ENCODE measurements around the gene ACSM2B. TPM values are rescaled to one million over a fixed set of nuclear protein-coding genes. Genes with fewer than 3 reads are reported as not detected.
"Not testable (repeated sequence)": the region's sequence is repeated elsewhere in the genome, so short reads cannot be mapped to it uniquely, and the experiment has no call there.

The ACSM2B gene
- total and polyA plus RNA-seq, 2 donors, result 0.28 to 0.37 TPM

DNA sequence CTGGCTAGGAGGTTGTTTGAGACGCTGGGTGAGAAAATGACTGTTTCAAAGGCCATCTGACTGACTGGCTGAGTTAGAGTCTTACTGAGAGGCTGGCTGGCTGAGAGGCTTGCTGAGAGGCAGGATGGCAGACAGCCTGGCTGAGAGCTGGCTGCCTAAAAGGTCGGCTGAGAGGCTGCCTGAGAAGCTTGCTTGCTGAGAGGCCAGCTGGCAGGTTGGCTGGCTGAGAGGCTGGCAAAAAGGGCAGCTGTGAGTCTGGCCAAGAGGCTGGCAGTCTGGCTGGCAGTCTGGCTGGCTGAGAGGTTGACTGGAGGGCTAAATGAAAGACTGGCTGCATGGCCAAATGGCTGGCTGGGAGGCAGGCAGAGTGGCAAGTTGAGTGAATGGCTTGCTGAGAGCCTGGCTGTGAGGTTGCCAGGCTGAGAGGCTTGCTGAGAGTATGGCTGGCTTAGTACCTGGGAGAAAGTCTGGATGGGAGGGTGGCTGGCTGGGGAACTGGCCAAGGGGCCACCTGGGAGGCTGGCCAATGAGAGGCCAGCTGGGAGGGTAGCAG is 35.3 kb upstream of the ACSM2B start:
- DNase-seq (ENCODE audit: extremely low spot score), result no peak
- 26% methylated on average over 2 of the region's 2 CpGs for WGBS
- no peaks in the 10 kb centered on the region for H3K36me3 ChIP-seq (ENCODE audit: insufficient read depth)
- H3K4me1 ChIP-seq (ENCODE audit: insufficient read depth), result no peaks in the 10 kb centered on the region
- H3K4me3 ChIP-seq (ENCODE audit: low read depth, low read length), result no peak overlapping the region
- H3K27ac ChIP-seq (ENCODE audit: low read depth), result no peak overlapping the region

DNA sequence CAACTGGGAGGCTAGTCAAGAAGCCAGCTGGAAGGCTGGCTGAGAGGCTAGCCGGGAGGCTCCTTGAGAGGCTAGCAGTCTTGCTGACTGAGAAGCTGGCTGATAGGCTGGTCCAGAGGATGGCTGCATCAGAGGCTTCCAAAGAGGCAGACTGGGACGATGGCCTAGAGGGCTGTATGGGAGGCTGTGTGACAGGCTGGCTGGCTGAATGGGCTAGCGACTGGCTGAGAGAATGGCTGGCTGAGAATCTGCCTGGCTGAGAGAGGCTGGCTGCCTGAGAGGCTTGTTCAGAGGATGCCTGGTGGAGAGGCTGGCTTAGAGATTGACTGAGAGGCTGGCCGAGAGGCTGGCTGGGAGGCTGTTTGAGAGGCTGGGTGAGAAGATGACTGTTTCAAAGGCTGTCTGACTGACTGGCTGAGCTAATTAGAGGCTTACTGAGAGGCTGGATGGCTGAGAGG is 34.8 kb upstream of the ACSM2B start:
- H3K4me1 ChIP-seq (ENCODE audit: insufficient read depth), result no peaks in the 10 kb centered on the region
- DNase-seq (ENCODE audit: extremely low spot score), result no peak
- H3K27ac ChIP-seq (ENCODE audit: low read depth), result no peak overlapping the region
- 65% methylated on average over 4 of the region's 4 CpGs for WGBS
- H3K4me3 ChIP-seq (ENCODE audit: low read depth, low read length), result no peak overlapping the region
- H3K36me3 ChIP-seq (ENCODE audit: insufficient read depth), result no peaks in the 10 kb centered on the region

DNA sequence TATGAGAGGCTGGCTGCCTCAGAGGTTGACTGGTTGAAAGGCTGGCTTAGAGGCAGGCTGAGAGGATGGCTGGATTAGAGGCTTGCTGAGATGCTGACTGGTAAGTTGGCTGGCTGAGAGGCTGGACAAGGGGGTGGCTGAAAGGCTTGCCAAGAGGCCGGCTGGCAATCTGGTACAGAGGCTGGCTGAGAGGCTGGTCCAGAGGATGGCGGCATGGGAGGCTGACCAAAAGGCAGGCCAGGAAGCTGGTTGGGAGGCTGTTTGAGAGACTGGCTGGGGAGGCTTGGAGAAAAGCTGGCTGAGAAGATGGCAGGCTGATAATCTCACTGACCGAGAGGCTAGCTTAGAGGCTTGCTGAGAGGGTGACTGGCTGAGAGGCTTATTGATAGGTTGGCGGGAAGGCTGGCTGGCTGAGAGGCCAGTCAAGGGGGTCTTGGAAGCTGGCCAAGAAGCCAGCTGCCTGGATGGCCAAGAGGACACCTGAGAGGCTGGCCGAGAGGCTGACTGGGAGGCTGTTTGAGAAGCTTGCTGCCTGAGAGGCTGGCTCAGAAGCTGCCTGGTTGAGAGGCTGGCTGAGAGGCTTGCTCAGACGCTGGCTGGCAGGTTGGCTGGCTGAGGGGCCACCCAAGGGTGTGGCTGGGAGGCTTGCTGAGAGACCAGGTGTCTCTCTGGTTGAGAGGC is 34.2 kb upstream of the ACSM2B start:
- no peaks in the 10 kb centered on the region for H3K36me3 ChIP-seq (ENCODE audit: insufficient read depth)
- WGBS, result 63% methylated on average over 6 of the region's 6 CpGs
- H3K4me3 ChIP-seq (ENCODE audit: low read depth, low read length), result no peak overlapping the region
- no peak overlapping the region for H3K27ac ChIP-seq (ENCODE audit: low read depth)
- DNase-seq (ENCODE audit: extremely low spot score), result no peak
- H3K4me1 ChIP-seq (ENCODE audit: insufficient read depth), result no peaks in the 10 kb centered on the region

DNA sequence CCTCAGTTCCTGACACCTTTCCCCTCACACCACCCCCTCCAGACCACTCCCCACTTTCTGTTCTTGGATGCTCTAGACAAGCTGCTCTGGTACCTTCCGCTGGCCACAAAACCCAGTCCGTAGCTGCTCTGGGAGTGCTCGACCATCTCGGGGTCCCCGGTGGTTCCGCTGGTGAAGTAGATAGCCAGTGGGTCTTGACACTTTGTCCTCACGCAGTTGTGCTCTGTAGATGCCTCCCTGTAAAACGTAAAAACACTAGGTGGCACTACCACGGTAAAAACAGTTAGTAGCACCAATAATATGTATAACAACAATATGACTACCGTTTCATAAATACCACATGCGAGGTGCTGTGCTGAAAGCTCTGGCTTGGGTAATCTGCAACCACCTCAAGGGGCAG is 26.0 kb upstream of the ACSM2B start:
- H3K36me3 ChIP-seq (ENCODE audit: insufficient read depth); DNase-seq (ENCODE audit: extremely low spot score); H3K27ac ChIP-seq (ENCODE audit: low read depth); H3K4me3 ChIP-seq (ENCODE audit: low read depth, low read length); H3K4me1 ChIP-seq (ENCODE audit: insufficient read depth): not testable (repeated sequence)
- 65% methylated on average over 11 of the region's 11 CpGs for WGBS

DNA sequence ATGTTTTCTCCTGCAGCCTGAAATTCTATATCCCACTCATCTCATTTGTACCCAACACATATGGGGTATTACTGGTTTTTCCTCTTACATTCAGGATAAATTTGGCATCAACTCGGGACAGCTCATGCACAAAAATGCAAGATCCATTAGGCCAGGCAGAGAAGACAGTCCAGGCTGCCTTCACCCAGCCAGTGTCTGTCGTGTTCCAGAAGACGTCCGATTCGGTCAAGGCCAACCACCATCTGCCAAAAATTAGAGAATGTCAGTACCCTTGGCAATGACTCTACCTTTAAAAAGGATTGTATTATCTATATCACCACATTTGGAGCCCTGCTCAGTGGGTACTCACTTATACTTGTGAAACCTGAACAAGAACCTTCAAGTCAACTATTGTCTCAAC is 23.3 kb upstream of the ACSM2B start:
- not testable (repeated sequence) for H3K4me3 ChIP-seq (ENCODE audit: low read depth, low read length); H3K36me3 ChIP-seq (ENCODE audit: insufficient read depth); H3K4me1 ChIP-seq (ENCODE audit: insufficient read depth); DNase-seq (ENCODE audit: extremely low spot score); H3K27ac ChIP-seq (ENCODE audit: low read depth)
- 87% methylated on average over 5 of the region's 5 CpGs for WGBS

DNA sequence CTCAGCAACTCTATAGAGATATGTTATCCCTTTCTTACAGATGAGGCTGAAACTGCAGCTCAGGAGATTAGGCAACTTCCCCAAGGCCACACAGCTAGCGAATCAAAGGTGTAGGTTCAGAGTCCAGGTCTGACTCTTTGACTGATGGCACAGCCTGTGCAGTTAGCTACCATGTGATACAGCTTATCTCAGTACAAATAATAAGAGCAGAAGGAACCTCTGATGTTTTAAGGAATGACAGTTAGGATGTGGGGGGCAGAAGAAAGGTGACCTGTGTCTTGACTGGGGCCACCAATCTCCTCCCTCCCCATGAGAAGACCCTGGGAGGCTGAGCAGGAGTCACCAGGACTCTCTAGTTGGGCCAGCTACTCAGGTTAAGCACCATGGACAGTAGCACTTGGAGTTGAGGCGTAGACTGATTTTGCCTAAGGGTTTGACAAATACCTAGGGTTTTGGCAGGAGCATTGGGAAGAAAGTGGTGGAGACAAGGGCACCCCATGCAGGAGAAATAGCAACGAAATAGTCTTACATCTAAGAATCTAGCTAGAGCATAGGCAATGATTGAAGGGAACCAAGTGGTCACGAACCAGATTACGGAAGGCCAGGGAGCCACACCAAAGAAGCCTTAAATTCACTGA is 22.8 kb upstream of the ACSM2B start:
- no peaks in the 10 kb centered on the region for H3K4me1 ChIP-seq (ENCODE audit: insufficient read depth)

DNA sequence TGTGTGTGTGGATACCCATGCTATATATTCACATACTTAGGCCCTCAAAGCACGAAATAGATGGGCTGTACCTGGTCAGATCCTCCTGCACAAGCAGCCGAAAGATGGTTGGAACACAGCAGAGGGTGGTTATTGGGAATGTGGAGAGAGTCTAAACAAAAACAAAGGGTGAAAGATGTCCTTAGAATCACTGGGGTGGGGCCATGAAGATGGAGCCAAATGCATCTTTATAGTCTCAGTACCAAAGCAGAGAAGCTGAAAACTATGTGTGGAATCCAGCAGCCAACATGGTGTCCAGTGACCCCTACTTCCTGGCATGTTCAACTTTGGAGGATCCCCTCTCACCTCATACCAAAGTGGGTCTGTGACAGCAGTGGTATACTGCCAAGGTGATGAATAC is 19.5 kb upstream of the ACSM2B start:
- H3K4me3 ChIP-seq (ENCODE audit: low read depth, low read length); DNase-seq (ENCODE audit: extremely low spot score); H3K4me1 ChIP-seq (ENCODE audit: insufficient read depth); H3K36me3 ChIP-seq (ENCODE audit: insufficient read depth); H3K27ac ChIP-seq (ENCODE audit: low read depth): not testable (repeated sequence)
- WGBS, result 74% methylated on average over 2 of the region's 2 CpGs

More for the DNA sequence above, 22.8 kb upstream of the ACSM2B start:
- 67% methylated on average over 5 of the region's 5 CpGs for WGBS
- no peak for DNase-seq (ENCODE audit: extremely low spot score)
- Histone ChIP-seq H3K36me3 (ENCODE audit: insufficient read depth) (no peaks in the 10 kb centered on the region), H3K27ac (ENCODE audit: low read depth) (no peak overlapping the region), H3K4me3 (ENCODE audit: low read depth, low read length) (no peak overlapping the region)

DNA sequence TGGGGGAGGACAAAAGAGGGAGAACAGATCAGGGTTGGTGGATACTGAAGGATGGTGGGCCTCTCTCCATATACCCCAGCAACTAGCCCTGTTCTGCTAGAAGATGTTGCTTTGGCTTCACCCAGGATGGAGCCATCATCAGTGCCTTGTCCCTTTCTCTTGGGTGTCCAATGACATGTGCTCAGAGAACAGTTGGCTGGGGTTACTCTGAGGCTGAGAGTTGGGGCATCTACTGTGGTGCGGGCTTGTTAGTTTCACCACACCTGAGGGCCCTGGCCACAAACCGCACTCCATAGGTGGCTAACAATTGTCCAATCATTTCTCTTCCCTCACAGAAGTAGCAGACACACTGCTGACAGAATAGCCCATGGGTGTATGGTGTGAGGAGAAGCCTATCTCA is 18.9 kb upstream of the ACSM2B start:
- whole genome bisulfite sequencing, result 86% methylated on average over 2 of the region's 2 CpGs
- DNase-seq (ENCODE audit: extremely low spot score); H3K4me1 ChIP-seq (ENCODE audit: insufficient read depth); H3K36me3 ChIP-seq (ENCODE audit: insufficient read depth); H3K27ac ChIP-seq (ENCODE audit: low read depth); H3K4me3 ChIP-seq (ENCODE audit: low read depth, low read length): not testable (repeated sequence)

DNA sequence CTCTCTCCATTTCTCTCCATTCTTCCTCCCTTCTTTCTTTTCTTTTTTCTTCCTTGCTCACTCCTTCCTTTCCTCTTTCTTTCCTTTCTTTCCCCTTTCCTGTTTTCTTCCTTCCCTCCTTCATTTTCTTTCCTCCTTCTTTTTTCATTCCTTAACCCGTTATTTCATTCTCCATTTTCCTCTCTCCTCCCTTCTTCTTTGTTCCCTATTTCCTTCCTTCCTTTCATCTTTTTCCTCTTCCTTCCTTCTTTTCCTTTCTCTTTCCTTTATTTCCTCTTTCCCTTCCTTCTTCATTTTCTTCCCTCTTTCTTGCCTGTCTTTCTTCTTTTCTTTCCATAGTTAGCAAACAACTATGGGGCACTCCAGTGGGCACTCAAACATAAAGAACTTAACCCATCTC is 16.6 kb upstream of the ACSM2B start:
- H3K36me3 ChIP-seq (ENCODE audit: insufficient read depth); DNase-seq (ENCODE audit: extremely low spot score); H3K4me1 ChIP-seq (ENCODE audit: insufficient read depth); H3K27ac ChIP-seq (ENCODE audit: low read depth); H3K4me3 ChIP-seq (ENCODE audit: low read depth, low read length): not testable (repeated sequence)
- WGBS, result 75% methylated on average over 1 of the region's 1 CpG

DNA sequence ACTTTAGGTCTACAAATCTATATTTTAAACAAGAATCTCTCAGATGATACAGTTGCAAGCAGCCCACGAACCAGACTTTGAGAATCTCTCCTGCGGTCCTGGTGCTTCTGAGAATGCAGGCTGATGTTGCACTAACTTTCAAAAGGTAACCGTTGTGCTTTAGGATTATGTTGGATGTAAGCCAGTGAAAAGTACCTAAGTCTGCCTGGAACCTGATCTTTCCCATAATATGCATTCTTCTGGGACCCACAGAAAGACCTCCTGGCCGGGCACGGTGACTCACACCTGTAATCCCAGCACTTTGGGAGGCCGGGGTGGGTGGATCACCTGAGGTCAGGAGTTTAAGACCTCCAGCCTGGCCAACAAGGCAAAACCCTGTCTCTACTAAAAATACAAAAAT is 13.3 kb upstream of the ACSM2B start:
- WGBS, result 66% methylated on average over 6 of the region's 6 CpGs
- not testable (repeated sequence) for H3K27ac ChIP-seq (ENCODE audit: low read depth); H3K4me1 ChIP-seq (ENCODE audit: insufficient read depth); H3K4me3 ChIP-seq (ENCODE audit: low read depth, low read length); H3K36me3 ChIP-seq (ENCODE audit: insufficient read depth); DNase-seq (ENCODE audit: extremely low spot score)

DNA sequence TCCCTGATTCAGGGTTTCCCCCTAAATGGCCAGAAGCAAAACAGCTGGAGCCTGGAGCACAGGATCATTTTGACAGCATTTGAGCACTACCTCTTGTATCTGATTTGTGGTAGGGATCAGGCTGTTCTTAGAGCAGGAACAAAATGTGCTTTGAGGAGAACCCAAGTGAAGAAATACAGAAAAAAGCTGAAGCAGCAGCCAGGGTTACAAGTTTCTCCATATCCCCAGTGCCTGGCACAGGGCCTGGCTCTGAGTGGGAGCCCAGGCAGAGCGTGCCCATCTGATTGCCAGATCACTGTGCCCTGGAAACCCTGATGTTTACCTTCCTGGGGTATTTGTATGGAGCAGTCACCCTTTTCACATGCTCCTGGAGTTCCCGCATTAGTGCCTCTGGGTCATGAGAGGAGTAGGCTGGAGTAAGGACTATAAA is 11.5 kb upstream of the ACSM2B start:
- WGBS, result 25% methylated on average over 2 of the region's 2 CpGs
- H3K36me3 ChIP-seq (ENCODE audit: insufficient read depth); DNase-seq (ENCODE audit: extremely low spot score); H3K4me1 ChIP-seq (ENCODE audit: insufficient read depth); H3K4me3 ChIP-seq (ENCODE audit: low read depth, low read length); H3K27ac ChIP-seq (ENCODE audit: low read depth): not testable (repeated sequence)

DNA sequence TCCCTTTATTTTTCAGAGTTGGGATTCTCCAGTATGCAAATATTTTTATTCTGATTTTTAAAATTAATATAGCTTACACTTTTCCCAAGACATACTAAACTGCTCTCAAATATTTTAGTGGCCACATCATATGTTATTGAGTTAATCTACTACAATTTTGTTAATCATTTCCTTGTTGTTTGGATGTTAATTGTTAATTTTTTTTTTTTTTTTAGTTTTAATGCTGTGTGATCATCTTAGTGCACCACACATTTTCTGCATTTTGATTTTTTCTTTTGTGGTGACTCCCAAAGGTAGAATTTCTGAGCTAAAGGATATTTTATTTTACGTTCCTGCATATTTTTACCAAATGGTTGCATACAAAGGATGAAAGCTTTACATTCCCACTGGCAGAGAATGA is 10.5 kb upstream of the ACSM2B start:
- not testable (repeated sequence) for H3K27ac ChIP-seq (ENCODE audit: low read depth); H3K4me1 ChIP-seq (ENCODE audit: insufficient read depth); H3K36me3 ChIP-seq (ENCODE audit: insufficient read depth); DNase-seq (ENCODE audit: extremely low spot score); H3K4me3 ChIP-seq (ENCODE audit: low read depth, low read length)
- WGBS, result 84% methylated on average over 1 of the region's 1 CpG

DNA sequence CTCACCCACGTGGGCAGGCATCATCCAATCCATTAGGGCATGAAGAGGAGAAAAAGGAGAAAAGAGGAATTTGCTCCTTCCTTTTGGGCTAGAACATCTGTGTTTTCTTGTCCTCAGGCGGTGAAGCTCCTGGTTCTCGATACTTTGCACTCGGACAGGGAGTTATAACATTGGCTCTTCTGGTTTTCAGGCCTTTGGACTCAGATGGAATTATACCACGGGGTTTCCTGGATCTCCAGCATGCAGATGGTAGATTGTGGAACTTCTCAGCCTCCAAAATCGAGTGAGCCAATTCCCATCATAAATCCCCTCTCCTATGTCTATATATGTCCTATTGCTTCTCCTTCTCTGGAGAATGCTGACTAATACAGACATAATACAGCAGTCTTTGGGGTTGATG is 9.9 kb upstream of the ACSM2B start:
- H3K27ac ChIP-seq (ENCODE audit: low read depth); DNase-seq (ENCODE audit: extremely low spot score); H3K4me3 ChIP-seq (ENCODE audit: low read depth, low read length); H3K36me3 ChIP-seq (ENCODE audit: insufficient read depth); H3K4me1 ChIP-seq (ENCODE audit: insufficient read depth): not testable (repeated sequence)
- WGBS, result 74% methylated on average over 6 of the region's 6 CpGs

DNA sequence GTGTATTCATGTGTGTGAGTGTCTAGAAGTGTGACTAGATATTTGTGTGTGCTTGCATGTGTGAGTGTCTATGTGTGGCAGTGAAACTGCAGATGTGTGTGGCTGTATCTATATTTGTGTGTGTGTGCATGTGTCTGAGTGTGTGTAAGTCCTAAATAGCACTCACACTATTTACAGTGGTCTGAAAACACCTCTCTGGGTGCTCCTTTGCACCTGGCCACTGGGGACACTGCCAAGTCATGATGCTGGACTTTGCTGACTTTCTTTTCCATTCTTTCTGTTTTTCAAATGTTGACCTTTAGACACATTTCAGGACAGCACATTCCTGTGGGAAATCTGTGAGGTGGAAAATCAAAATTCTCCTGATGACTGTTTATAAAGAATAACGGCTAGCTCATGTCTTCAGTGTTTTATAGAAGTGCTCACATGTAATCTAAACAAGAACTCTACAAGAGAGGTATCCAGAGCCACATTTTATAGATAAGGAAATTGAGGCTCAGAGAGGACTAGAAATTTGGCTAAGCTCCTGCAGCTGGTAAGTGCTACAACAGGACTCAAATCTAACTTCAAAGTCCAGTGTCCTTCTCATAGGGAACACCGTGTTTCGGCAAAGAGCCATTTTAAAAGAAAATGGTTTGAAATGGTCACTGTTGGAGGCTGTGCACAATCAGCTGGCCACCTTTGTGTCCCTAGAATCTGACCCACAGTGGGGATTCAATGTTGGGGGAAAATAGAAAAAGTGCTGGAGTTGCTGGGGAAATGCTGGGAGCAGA is 4.5 kb upstream of the ACSM2B start:
- WGBS, result no CpG with 5 or more reads among the region's 3 CpGs
- not testable (repeated sequence) for H3K36me3 ChIP-seq (ENCODE audit: insufficient read depth); H3K27ac ChIP-seq (ENCODE audit: low read depth); DNase-seq (ENCODE audit: extremely low spot score); H3K4me3 ChIP-seq (ENCODE audit: low read depth, low read length); H3K4me1 ChIP-seq (ENCODE audit: insufficient read depth)

Measured in urinary bladder (tissue), 4 donors.